GM19099 (cell line): ENCODE results near the gene TRIM32.

Source experiments
- POLR2A ChIP-seq: IDR thresholded peaks from 3 replicates; pipeline ENCODE4 v1.6.1; 2011; ENCODE audit warnings: low read depth; ENCODE audit not compliant: insufficient read length; ENCODE audit errors: extremely low read depth

The TRIM32 gene

DNA sequence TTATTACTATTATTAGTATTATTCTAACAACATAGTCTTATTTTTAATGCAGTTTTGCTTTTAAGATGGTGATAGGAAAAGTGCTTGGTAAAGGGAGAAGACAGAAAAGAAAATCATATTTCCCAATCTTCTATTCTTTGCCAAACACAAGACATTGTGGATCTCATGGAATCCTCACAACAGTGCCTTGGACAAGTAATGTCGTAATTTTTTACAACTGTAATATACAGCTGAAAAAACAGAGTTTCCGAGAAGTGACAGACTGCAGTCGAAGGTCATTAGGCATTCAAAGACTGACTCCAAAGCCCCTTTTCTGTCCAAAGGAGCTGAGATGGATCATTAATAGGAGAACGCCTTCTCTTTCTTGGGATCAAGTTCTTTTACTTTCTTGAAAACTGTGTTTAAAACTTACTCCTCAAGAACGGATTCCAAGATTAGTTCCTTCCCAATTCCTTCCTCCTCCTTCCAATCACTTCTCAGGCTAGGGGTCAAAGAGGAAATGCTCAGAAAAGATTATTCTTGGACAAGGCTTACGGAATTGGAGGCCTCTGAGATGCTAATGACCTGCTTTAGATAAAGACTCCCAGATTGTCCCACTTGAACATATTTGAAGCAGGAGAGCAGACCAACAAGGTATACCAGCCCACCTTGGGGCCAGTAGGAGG is 24.3 kb upstream of the TRIM32 start:
- no peak for TF ChIP-seq POLR2A

DNA sequence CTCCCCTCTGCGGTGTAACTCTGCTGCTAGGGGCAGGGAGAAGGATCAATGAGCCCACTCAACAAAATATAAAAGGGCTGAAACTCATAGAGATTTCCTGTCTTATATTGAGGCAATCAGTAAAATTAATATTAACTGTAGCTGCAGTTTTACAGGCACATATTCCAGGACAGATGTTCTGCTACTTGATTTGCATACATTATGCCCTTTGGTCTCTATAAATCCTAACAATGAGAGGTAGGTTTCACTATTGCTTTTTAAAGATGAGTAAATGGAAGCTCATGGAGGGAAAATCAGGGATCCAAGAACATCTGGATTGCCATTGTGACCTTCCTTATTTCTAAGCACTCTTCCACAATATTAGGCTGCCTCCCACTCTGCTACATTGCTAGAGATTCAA is 23.5 kb upstream of the TRIM32 start:
- no peak for TF ChIP-seq POLR2A

DNA sequence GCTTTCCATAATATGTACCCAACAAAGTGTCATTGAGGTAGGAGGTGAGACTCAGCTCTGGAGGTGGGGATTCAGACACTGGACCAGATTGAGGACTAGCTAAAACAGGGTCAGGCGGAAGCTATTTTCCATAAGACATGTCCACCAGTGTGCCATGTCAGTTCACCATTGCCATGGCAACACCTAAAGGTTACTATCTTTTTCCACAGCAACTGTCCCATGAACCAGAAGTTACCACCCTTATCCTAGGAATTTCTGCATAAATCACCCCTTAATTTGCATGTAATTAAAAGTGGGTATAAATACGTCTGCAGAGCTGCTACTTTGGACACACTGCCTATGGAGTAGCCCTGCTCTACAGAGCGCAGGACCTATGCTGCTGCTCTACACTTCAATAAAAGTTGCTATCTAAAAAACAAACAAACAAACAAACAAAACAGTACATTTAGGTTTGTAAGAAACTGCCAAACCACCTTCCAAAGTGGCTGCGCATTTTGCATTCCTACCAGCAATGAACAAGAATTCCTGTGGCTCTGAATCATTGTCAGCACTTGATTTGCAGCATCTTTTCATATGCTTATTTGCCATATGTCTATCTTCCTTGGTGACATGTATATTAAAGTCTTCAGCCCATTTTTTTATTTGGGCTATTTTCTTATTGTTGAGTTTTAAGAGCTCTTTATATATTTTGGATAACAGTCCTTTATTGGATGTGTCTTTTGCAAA is 18.0 kb upstream of the TRIM32 start:
- no peak for TF ChIP-seq POLR2A

- TF ChIP-seq POLR2A, result no peak
Observed at GRCh38 chr9:116671605-116672004, 15.5 kb upstream of the TRIM32 start.

DNA sequence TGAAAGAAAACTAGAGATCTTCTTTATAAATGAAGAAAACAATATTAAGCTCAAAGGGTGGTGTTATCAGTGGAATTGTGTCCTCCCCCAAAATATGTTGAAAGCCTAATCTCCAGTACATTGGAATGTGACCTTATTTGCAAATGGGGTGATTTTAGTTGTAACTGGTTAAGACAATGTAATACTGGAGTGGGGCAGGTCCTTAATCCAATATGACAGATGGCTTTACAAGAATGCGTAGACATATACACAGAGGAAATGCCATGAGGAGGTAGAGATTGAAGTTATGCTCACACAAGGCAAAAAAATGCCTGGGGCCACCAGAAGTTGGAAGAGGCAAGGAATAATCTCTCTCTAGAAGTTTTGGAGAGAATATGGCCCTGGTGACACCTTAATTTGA is 13.7 kb upstream of the TRIM32 start:
- TF ChIP-seq POLR2A, result no peak

GRCh38 chr9:116674210-116674980 is 12.7 kb upstream of the TRIM32 start:
- TF ChIP-seq POLR2A, result no peak

- TF ChIP-seq POLR2A, result no peak
Observed at GRCh38 chr9:116683535-116683934, 3.6 kb upstream of the TRIM32 start.

GRCh38 chr9:116685166-116685565 is 1.9 kb upstream of the TRIM32 start:
- TF ChIP-seq POLR2A, result no peak

- no peak for TF ChIP-seq POLR2A
Observed at GRCh38 chr9:116686135-116686534, 970 bp upstream of the TRIM32 start.

GRCh38 chr9:116686693-116687073 is 422 bp upstream of the TRIM32 start:
- TF ChIP-seq POLR2A, result no peak

DNA sequence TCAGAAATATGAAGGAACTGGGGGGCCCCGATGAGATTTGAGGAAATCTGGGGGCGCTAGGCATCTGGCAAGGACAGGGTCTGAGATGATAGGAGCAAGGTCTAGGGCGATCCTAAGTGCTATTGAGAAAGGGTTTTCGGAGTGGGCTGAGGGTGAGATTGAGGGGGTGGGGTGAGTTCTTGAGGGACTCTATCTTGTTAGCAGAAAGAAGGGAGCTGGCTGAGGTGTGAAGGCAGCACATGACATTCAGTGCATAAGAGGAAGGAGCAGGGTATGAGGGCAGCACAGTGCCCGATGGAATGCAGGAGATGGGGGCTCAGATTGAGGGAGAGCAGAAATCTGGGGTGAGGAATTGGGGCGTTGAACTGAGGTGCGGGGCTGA is 640 bp downstream of the TRIM32 start:
- TF ChIP-seq POLR2A, result no peak

DNA sequence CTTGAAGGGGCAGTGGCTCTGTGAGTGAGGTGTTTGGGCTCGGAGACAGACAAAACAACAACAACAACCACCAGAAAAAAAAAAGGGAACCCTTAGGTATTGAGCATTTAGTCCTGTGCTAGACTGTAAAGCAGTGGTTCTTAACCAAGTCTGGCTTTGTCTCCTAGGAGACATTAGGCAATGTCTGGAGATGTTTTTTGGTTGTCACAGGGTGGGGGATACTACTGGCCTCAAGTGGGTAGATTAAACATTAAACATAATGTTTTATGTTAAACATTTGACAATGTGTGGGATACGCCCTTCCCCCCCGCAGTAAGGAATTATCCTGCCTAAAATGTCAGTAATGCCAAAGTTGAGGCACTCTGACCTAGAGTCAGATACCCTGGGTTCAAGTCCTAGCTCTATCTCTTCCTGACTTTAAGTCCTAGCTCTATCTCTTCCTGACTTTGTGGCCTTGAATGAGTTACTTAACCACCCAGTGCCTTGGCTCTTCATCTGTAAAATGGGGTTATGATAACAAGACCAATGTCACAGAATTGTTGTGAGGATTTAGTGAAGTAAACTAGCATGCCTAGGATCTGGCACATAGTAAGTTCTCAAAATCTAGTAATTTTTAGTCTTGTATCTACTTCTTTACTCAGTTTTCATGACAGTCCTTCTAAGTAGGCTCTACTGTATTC is 1.8 kb downstream of the TRIM32 start:
- no peak for TF ChIP-seq POLR2A

DNA sequence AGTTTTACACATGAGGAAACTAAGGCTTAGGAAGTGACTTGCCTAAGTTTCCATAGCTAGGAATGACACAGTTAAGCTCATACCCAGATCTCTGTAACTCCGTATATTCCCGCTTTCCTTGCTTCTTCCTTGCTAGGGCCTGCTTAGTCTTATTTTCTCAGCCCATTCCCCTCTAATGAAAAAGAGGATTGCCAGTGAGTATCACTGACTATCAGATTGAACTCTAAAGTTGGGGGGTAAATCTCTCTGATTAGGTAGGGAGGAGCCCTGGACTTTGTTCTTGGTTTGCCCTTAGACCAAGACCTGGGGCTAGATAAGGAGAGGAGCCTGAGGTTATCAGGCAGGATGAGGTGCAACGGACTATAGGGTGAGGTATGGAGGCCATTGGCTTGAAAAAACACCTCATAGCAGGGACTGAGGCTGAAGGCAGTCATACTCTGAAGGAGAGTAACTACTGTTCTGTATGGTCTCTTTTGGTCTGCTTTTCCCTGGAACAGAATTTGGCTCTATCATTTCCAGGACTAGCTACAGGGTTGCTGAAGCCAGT is 2.5 kb downstream of the TRIM32 start:
- no peak for TF ChIP-seq POLR2A

- TF ChIP-seq POLR2A, result no peak
Observed at GRCh38 chr9:116691607-116692006, 4.5 kb downstream of the TRIM32 start.

GRCh38 chr9:116692616-116693015 is 5.5 kb downstream of the TRIM32 start:
- no peak for TF ChIP-seq POLR2A
